B cell (primary cell): ENCODE data around the gene IRF2BPL. TPM values are rescaled to one million over a fixed set of nuclear protein-coding genes. Genes with fewer than 3 reads are reported as not detected.

Experiments
- ATAC-seq: fragments of 200-7000 bp; cut with Tn5 transposase; one replicate; pipeline ENCODE4 v1.10.0; 2021; ENCODE audit warnings: low read depth, mild to moderate bottlenecking, moderate number of reproducible peaks, moderate library complexity
- CTCF ChIA-PET: fragments of 350-600 bp; sonication (Branson Sonifier 250); formaldehyde crosslinking; loops from one replicate; lab custom pipeline; 2021; ENCODE audit warnings: antibody characterized with exemption, inconsistent platforms; lab: Charles Lee
- POLR2A ChIA-PET: fragments of 350-600 bp; sonication (Branson Sonifier 250); formaldehyde crosslinking; loops from one replicate; lab custom pipeline; 2021; ENCODE audit warnings: antibody characterized with exemption; lab: Charles Lee
- DNase-seq: peaks from one replicate; pipeline ENCODE4 v3.0.0; 2013
- H2AFZ ChIP-seq: 2 replicates; pipeline ENCODE4 v1.6.1; 2012; ENCODE audit warnings: mild to moderate bottlenecking, low read depth, low read length; ENCODE audit not compliant: insufficient read depth, poor library complexity, severe bottlenecking
- H3K27ac ChIP-seq, 2 donors: 1 replicate in 1 of 2; 2 replicates in 1 of 2; pipeline ENCODE4 v1.5.1; 2012 to 2013; ENCODE audit warnings: low read length in 2 of 2, mild to moderate bottlenecking in 2 of 2, moderate library complexity in 1 of 2
- H3K27me3 ChIP-seq, 4 experiments: fragments of 200-600 bp in 1 of 4; sonication (generic) in 1 of 4; replicated peaks in 1 of 4; 1 replicate in 2 of 4; 2 replicates in 2 of 4; pipeline versions ENCODE4 v1.6.1 to v1.7.0; 2013 to 2016; ENCODE audit warnings: low read length in 3 of 4, mild to moderate bottlenecking in 2 of 4, mixed read lengths in 1 of 4, moderate library complexity in 1 of 4; ENCODE audit not compliant: insufficient read depth in 4 of 4, control insufficient read depth in 3 of 4; ENCODE audit errors: control extremely low read depth in 1 of 4
- H3K36me3 ChIP-seq, 2 experiments: replicated peaks in 1 of 2; 1 replicate in 1 of 2; 2 replicates in 1 of 2; pipeline versions ENCODE4 v1.6.1 to v1.7.1; 2013; ENCODE audit warnings: low read length in 1 of 2; ENCODE audit not compliant: insufficient read depth in 2 of 2, control insufficient read depth in 1 of 2; ENCODE audit errors: control extremely low read depth in 1 of 2, extremely low read depth in 1 of 2
- H3K4me1 ChIP-seq, 2 donors: fragments of 200-600 bp in 1 of 2; sonication (generic) in 1 of 2; 1 replicate in 1 of 2; 2 replicates in 1 of 2; pipeline versions ENCODE4 v1.5.1 to v1.6.1; 2013 to 2017; ENCODE audit warnings: low read length in 2 of 2; ENCODE audit not compliant: control insufficient read depth in 2 of 2, insufficient read depth in 2 of 2
- H3K4me2 ChIP-seq: replicated peaks from 2 replicates; pipeline ENCODE3; 2012; ENCODE audit warnings: mild to moderate bottlenecking, low read depth, low read length; ENCODE audit not compliant: poor library complexity, severe bottlenecking
- H3K4me3 ChIP-seq, 5 experiments: fragments of 200-600 bp in 1 of 5; sonication (generic) in 1 of 5; 1 replicate in 3 of 5; 2 replicates in 2 of 5; pipeline versions ENCODE4 v1.5.1 to v1.7.0; 2011 to 2016; ENCODE audit warnings: low read length in 4 of 5, mild to moderate bottlenecking in 4 of 5, low read depth in 2 of 5, control low read depth in 1 of 5, moderate library complexity in 1 of 5; ENCODE audit not compliant: insufficient read depth in 1 of 5; ENCODE audit errors: control extremely low read depth in 1 of 5, extremely low read depth in 1 of 5
- H3K79me2 ChIP-seq: fragments of 200-600 bp; sonication (generic); one replicate; pipeline ENCODE4 v1.6.0; 2016; ENCODE audit warnings: low read length; ENCODE audit not compliant: control insufficient read depth, insufficient read depth
- H3K9ac ChIP-seq: fragments of 200-600 bp; sonication (generic); 2 replicates; pipeline ENCODE4 v1.6.1; 2017; ENCODE audit warnings: mild to moderate bottlenecking, low read length, moderate library complexity
- H3K9me3 ChIP-seq, 3 donors: one replicate each; pipeline versions ENCODE4 v1.6.1 to v1.7.1; 2013; ENCODE audit warnings: low read length in 2 of 3; ENCODE audit not compliant: control insufficient read depth in 2 of 3, insufficient read depth in 1 of 3; ENCODE audit errors: control extremely low read depth in 1 of 3
- H4K20me1 ChIP-seq: 2 replicates; pipeline ENCODE4 v1.6.0; 2012; ENCODE audit warnings: mild to moderate bottlenecking, low read length; ENCODE audit not compliant: insufficient read depth, control insufficient read depth, poor library complexity, severe bottlenecking
- H3K27ac Mint-ChIP-seq: one replicate; pipeline ENCODE4 v1.8.0; 2021; ENCODE audit warnings: mixed read lengths
- H3K27me3 Mint-ChIP-seq: one replicate; pipeline ENCODE4 v1.8.0; 2021; ENCODE audit warnings: mixed read lengths
- H3K4me1 Mint-ChIP-seq: one replicate; pipeline ENCODE4 v1.8.0; 2021; ENCODE audit warnings: mixed read lengths
- H3K4me3 Mint-ChIP-seq: one replicate; pipeline ENCODE4 v1.8.0; 2021; ENCODE audit warnings: mixed read lengths
- H3K9me3 Mint-ChIP-seq: one replicate; pipeline ENCODE4 v1.8.0; 2022; ENCODE audit warnings: mixed read lengths; ENCODE audit not compliant: insufficient read depth
- EZH2 ChIP-seq: IDR thresholded peaks from 2 replicates; pipeline ENCODE4 v1.6.1; 2012; ENCODE audit warnings: borderline replicate concordance, low read depth, mild to moderate bottlenecking, moderate library complexity, low read length; ENCODE audit not compliant: insufficient read depth, poor library complexity, severe bottlenecking
- WGBS: methylation state at CpG from one replicate; pipeline ENCODE4 v1.1.5; 2013; ENCODE audit warnings: missing lambda C conversion rate; ENCODE audit not compliant: insufficient coverage; 5-methylcytosine and 5-hydroxymethylcytosine counted together
- intact Hi-C: fragments of 100-400 bp; cut with micrococcal nuclease; formaldehyde crosslinking; loops from one replicate; pipeline ENCODE4 v1.10.0; 2022
- polyA plus RNA-seq: library from polyadenylated mRNA; depleted of rRNA; stranded (reverse); fragments of >200 nt; gene quantifications from 2 replicates; pipeline ENCODE4 v1.2.3, GENCODE V29; 2012
- total RNA-seq, 2 donors: library from RNA; stranded (reverse); fragments of 120-200 nt in 1 of 2; gene quantifications; 1 replicate in 1 of 2; 2 replicates in 1 of 2; pipeline versions ENCODE4 v1.2.3 to v1.2.4, GENCODE V29; 2013 to 2022
- TF ChIP-seq, protein P1 (sequence below): fragments of 200-600 bp; IDR thresholded peaks from one replicate; pipeline ENCODE4 v1.8.0; 2022; ENCODE audit warnings: antibody characterized with exemption, mild to moderate bottlenecking

IRF2BPL gene
- total and polyA plus RNA-seq, 2 donors (not counting 1 experiment from before 2014, with no cell fraction given) = 27.9 to 34.0 TPM

GRCh38 chr14:77046721-77047120 lies 18.2 kb upstream of the IRF2BPL start:
- no peak for DNase-seq
- Histone ChIP-seq H3K79me2 (no peaks in the 10 kb centered on the region), H3K4me3 (no peak overlapping the region), H3K4me1 (peaks cover 19 to 25% of the 10 kb centered on the region in 2 donors), H3K9me3 (no peaks in the 10 kb centered on the region), H3K36me3 (no peaks in the 10 kb centered on the region), H3K4me2 (no peak overlapping the region), H3K27ac (no peak overlapping the region), H4K20me1 (no peaks in the 10 kb centered on the region), H3K9ac (no peak overlapping the region), H3K27me3 (no peaks in the 10 kb centered on the region), H2AFZ (no peak overlapping the region)
- no peak overlapping the region for H3K27ac Mint-ChIP-seq
- intact Hi-C loops = no loop called here
- no peak overlapping the region for H3K4me3 Mint-ChIP-seq
- ATAC-seq = no peak
- ChIA-PET CTCF (interaction anchor here (0.6 to 12.6 kb wide), 5 partner anchors 13 to 172 kb away, joined by 3 to 194 read pairs (median 3); no protein-coding TSS in a partner anchor), POLR2A (no interaction called here)
- H3K9me3 Mint-ChIP-seq = no peaks in the 10 kb centered on the region
- no peaks in the 10 kb centered on the region for H3K27me3 Mint-ChIP-seq
- whole genome bisulfite sequencing = 100% methylated on average over 1 of the region's 3 CpGs
- peaks cover 22% of the 10 kb centered on the region for H3K4me1 Mint-ChIP-seq
- TF ChIP-seq, protein P1, sequence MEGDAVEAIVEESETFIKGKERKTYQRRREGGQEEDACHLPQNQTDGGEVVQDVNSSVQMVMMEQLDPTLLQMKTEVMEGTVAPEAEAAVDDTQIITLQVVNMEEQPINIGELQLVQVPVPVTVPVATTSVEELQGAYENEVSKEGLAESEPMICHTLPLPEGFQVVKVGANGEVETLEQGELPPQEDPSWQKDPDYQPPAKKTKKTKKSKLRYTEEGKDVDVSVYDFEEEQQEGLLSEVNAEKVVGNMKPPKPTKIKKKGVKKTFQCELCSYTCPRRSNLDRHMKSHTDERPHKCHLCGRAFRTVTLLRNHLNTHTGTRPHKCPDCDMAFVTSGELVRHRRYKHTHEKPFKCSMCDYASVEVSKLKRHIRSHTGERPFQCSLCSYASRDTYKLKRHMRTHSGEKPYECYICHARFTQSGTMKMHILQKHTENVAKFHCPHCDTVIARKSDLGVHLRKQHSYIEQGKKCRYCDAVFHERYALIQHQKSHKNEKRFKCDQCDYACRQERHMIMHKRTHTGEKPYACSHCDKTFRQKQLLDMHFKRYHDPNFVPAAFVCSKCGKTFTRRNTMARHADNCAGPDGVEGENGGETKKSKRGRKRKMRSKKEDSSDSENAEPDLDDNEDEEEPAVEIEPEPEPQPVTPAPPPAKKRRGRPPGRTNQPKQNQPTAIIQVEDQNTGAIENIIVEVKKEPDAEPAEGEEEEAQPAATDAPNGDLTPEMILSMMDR = no peak
- no peak for TF ChIP-seq EZH2

DNA sequence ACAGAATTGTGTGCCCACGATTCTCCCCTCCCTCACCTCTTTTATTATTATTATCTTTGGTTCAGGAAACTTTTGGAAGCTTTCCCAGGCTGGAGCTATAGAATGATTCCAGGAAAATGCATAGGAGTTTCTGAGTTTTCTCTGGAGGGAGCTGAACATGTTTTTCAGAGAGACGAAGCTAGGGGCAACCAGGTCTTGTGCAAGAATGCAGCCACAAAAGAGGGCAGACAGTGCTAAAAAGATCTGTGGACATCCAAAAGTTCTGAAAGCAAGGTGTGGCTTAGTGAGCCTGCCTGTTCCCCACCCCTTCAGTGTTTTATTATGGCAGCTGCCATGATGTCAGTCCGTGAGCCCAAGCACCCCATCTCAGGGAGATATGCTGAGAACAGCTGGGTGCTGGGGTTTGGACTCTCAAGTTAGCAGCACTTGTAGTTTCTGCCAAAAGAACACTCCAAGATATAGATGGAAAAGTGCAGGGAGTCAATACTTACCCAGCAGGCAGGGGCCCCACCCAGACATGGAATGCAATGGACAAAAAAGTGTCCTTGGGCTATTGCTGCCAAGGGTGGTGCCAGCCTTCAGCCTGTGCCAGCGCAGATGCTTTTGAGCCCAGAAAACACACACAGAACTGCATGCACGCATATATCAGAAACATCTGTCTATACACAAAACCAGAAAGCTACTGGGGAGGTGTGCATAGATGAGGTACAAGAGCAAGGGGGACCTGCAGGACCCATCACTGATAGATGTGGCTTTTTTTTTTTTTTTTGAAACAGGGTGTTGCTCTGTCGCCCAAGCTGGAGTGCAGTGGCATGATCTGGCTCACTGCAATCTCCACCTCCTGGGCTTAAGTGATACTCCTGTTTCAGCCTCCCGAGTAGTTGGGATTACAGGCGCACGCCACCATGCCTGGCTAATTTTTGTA lies 17.0 kb upstream of the IRF2BPL start:
- ATAC-seq (no peak), DNase-seq (no peak)
- no peaks in the 10 kb centered on the region for H3K27me3 ChIP-seq
- H3K9me3 ChIP-seq = no peaks in the 10 kb centered on the region
- no peak overlapping the region for H3K4me3 ChIP-seq
- peaks cover 31 to 37% of the 10 kb centered on the region in 2 donors for H3K4me1 ChIP-seq
- 95% methylated on average over 4 of the region's 9 CpGs for WGBS
- no peak overlapping the region for H3K4me2 ChIP-seq
- intact Hi-C loops = no loop called here
- no peak overlapping the region for H3K27ac ChIP-seq
- no peaks in the 10 kb centered on the region for H3K36me3 ChIP-seq
- TF ChIP-seq, protein P1 = no peak
- TF ChIP-seq EZH2 = no peak
- H3K4me1 Mint-ChIP-seq = peaks cover 33% of the 10 kb centered on the region
- H3K9me3 Mint-ChIP-seq = no peaks in the 10 kb centered on the region
- H2AFZ ChIP-seq = no peak overlapping the region
- no peak overlapping the region for H3K4me3 Mint-ChIP-seq
- H3K27ac Mint-ChIP-seq = no peak overlapping the region
- POLR2A ChIA-PET = interaction anchor here (0.6 kb wide), 1 partner anchor 12 kb away, joined by 3 read pairs; no protein-coding TSS in a partner anchor
- H3K27me3 Mint-ChIP-seq = no peaks in the 10 kb centered on the region
- CTCF ChIA-PET = interaction anchor here (0.6 to 12.6 kb wide), 11 partner anchors 8 to 172 kb away, joined by 3 to 194 read pairs (median 3); no protein-coding TSS in a partner anchor
- H3K79me2 ChIP-seq = no peaks in the 10 kb centered on the region
- no peak overlapping the region for H3K9ac ChIP-seq
- H4K20me1 ChIP-seq = no peaks in the 10 kb centered on the region
